NCI-H1092 treated with DMSO at 0.1 percent for 48 hours (cell line): Measurements from ENCODE around the gene CDK5R1.
A peak's percentile ranks its signal among the peaks of the same experiment; 100 is the strongest.
"Not testable (repeated sequence)": the region's sequence is repeated elsewhere in the genome, so short reads cannot be mapped to it uniquely, and the experiment has no call there.

ENCODE experiments used
- DNase-seq: peaks from one replicate; lab custom pipeline; 2025; lab: John Stamatoyannopoulos, UW

CDK5R1 gene

GRCh38 chr17:32516940-32517701 is 30.3 kb downstream of the CDK5R1 start:
- DNase-seq, result peak; percentile 39

- no peak for DNase-seq
These were observed 31.2 kb downstream of the CDK5R1 start for GRCh38 chr17:32517982-32518381.

- peak; percentile 32 for DNase-seq
These were observed 31.9 kb downstream of the CDK5R1 start for GRCh38 chr17:32518646-32519227.

- DNase-seq, result peak; percentile 86
These were observed 32.7 kb downstream of the CDK5R1 start for GRCh38 chr17:32519228-32520103.

- DNase-seq, result peak; percentile 63
These were observed 33.4 kb downstream of the CDK5R1 start for GRCh38 chr17:32520104-32520701.

- DNase-seq, result peak; percentile 8
These were observed 34.1 kb downstream of the CDK5R1 start for GRCh38 chr17:32520737-32521404.

- DNase-seq, result no peak
These were observed 36.4 kb downstream of the CDK5R1 start for GRCh38 chr17:32523017-32523680.

- DNase-seq, result no peak
These were observed 37.2 kb downstream of the CDK5R1 start for GRCh38 chr17:32523827-32524552.

- DNase-seq, result not testable (repeated sequence)
These were observed 37.7 kb downstream of the CDK5R1 start for GRCh38 chr17:32524553-32524880.

- no peak for DNase-seq
These were observed 38.3 kb downstream of the CDK5R1 start for GRCh38 chr17:32525122-32525521.

- DNase-seq, result no peak
These were observed 40.4 kb downstream of the CDK5R1 start for GRCh38 chr17:32527146-32527545.

- DNase-seq, result no peak
These were observed 42.0 kb downstream of the CDK5R1 start for GRCh38 chr17:32528825-32529224.

- DNase-seq, result peak; percentile 96
These were observed 42.8 kb downstream of the CDK5R1 start for GRCh38 chr17:32529604-32530003.

- no peak for DNase-seq
These were observed 46.5 kb downstream of the CDK5R1 start for GRCh38 chr17:32533296-32533695.

- no peak for DNase-seq
These were observed 50.2 kb downstream of the CDK5R1 start for GRCh38 chr17:32536736-32537643.
